Ishikawa (cell line): ENCODE measurements around the gene CRISP1.

ENCODE experiments used
- CEBPB ChIP-seq: IDR thresholded peaks from 2 replicates; pipeline ENCODE4 v1.6.1; 2012
- RAD21 ChIP-seq: IDR thresholded peaks from 2 replicates; pipeline ENCODE4 v1.6.1; 2012; ENCODE audit warnings: low read depth
- REST ChIP-seq: IDR thresholded peaks from 2 replicates; pipeline ENCODE4 v1.6.1; 2012; ENCODE audit warnings: low read depth, mild to moderate bottlenecking
- USF1 ChIP-seq: IDR thresholded peaks from 2 replicates; pipeline ENCODE4 v1.6.1; 2012
- YY1 ChIP-seq: IDR thresholded peaks from 2 replicates; pipeline ENCODE4 v1.6.1; 2012; ENCODE audit warnings: low read depth

GRCh38 chr6:49905296-49905695 lies 39.0 kb upstream of the CRISP1 start:
- TF ChIP-seq YY1 (no peak), RAD21 (no peak), USF1 (no peak), REST (no peak), CEBPB (no peak)
